ENCODE measurements around the gene ADGRG6. TPM values are rescaled to one million over a fixed set of nuclear protein-coding genes. Genes with fewer than 3 reads are reported as not detected.
A peak's percentile ranks its signal among the peaks of the same experiment; 100 is the strongest.

Gene ADGRG6
- polyA plus RNA-seq, 1 of the 3 experiments (the other 2 are of a cell fraction), result 61.5 TPM

- TF ChIP-seq RXRA (IDR thresholded peaks at IDR 0.05; ENCODE audit: borderline replicate concordance, low read depth) (no peak), MXI1 (IDR thresholded peaks at IDR 0.05; ENCODE audit: low read depth, low read length) (no peak), CHD2 (IDR thresholded peaks at IDR 0.05; ENCODE audit: low read length, partially characterized antibody) (no peak), EZH2phosphoT487 (IDR thresholded peaks at IDR 0.05; ENCODE audit: borderline replicate concordance, low read depth) (no peak), GATA2 (CRISPR knock-in tag; IDR thresholded peaks at IDR 0.05) (no peak), TCF12 (IDR thresholded peaks at IDR 0.05) (no peak)
These were observed 71.7 kb downstream of the ADGRG6 start (continued) for GRCh38 chr6:142373268-142374090.

- Histone ChIP-seq H4K20me1 (ENCODE audit: insufficient read depth) (no peaks in the 10 kb centered on the region), H3K4me3 (ENCODE audit: low read depth in 2 of 2, low read length in 1 of 2) (no peak overlapping the region), H3K79me2 (ENCODE audit: insufficient read depth) (peaks cover 79% of the 10 kb centered on the region), H3F3A (replicated peaks; ENCODE audit: insufficient read depth) (peaks cover 67% of the 10 kb centered on the region), H3K27ac (ENCODE audit: low read depth in 2 of 2, low read length in 1 of 2) (peak overlapping the region; percentile 91 to 99), H3K9ac (peak overlapping the region; percentile 69; the same call in 1 of the 2 replicates), H3K4me1 (ENCODE audit: control insufficient read depth in 1 of 2, insufficient read depth in 2 of 2, low read depth in 1 of 2, low read length in 1 of 2) (peaks cover 0 to 32% of the 10 kb centered on the region in 2 experiments; a peak in 3 of 4 replicates), H3K27me3 (ENCODE audit: insufficient read depth) (no peaks in the 10 kb centered on the region), H3K36me3 (replicated peaks in 1 of 2; ENCODE audit: control insufficient read depth in 1 of 2, insufficient read depth in 2 of 2, low read length in 1 of 2) (peaks cover 8 to 10% of the 10 kb centered on the region in 2 experiments), H3K9me2 (no peaks in the 10 kb centered on the region), H2AFZ (ENCODE audit: low read depth) (no peak overlapping the region), H3K4me2 (no peak overlapping the region), H3K9me3 (no peaks in the 10 kb centered on the region)
- no peak for DNase-seq
- 37% methylated on average over 4 of the region's 4 CpGs for WGBS (ENCODE audit: low lambda C conversion rate)
- CTCF ChIA-PET, result interaction anchor here (0.5 to 1.9 kb wide), 2 partner anchors 11 to 98 kb away, joined by 3 to 5 read pairs; no protein-coding TSS in a partner anchor
- POLR2A ChIA-PET, result no interaction called here
- TF ChIP-seq EP300 (IDR thresholded peaks at IDR 0.05; ENCODE audit: borderline replicate concordance in 1 of 2, low read depth in 1 of 2, low read length in 1 of 2), result no peak
- no peak for TF ChIP-seq RFX5 (IDR thresholded peaks at IDR 0.05; ENCODE audit: low read length)
- no peak for TF ChIP-seq TAF1 (IDR thresholded peaks at IDR 0.05; ENCODE audit: borderline replicate concordance, low read depth, low read length)
- TF ChIP-seq GATA2 (CRISPR knock-in tag; IDR thresholded peaks at IDR 0.05), result no peak
- TF ChIP-seq CTCF (IDR thresholded peaks at IDR 0.05), result no peak
- no peak for TF ChIP-seq MEF2A (IDR thresholded peaks at IDR 0.05; ENCODE audit: borderline replicate concordance, low read depth)
- TF ChIP-seq SIN3A (IDR thresholded peaks at IDR 0.05; ENCODE audit: borderline replicate concordance, low read depth, low read length), result no peak
- no peak for TF ChIP-seq NFIC (IDR thresholded peaks at IDR 0.05; ENCODE audit: borderline replicate concordance)
- no peak for TF ChIP-seq USF2 (IDR thresholded peaks at IDR 0.05; ENCODE audit: borderline replicate concordance, low read depth, low read length)
- TF ChIP-seq CHD2 (IDR thresholded peaks at IDR 0.05; ENCODE audit: low read length, partially characterized antibody), result no peak
- no peak for TF ChIP-seq RAD21 (IDR thresholded peaks at IDR 0.05; ENCODE audit: low read length)
- no peak for TF ChIP-seq TEAD4 (IDR thresholded peaks at IDR 0.05; ENCODE audit: borderline replicate concordance, insufficient read depth)
- no peak for TF ChIP-seq REST (IDR thresholded peaks at IDR 0.05; ENCODE audit: low read depth, low read length)
- no peak for TF ChIP-seq MXI1 (IDR thresholded peaks at IDR 0.05; ENCODE audit: low read depth, low read length)
- TF ChIP-seq USF1 (IDR thresholded peaks at IDR 0.05; ENCODE audit: borderline replicate concordance, low read depth), result no peak
- no peak for TF ChIP-seq ELF1 (IDR thresholded peaks at IDR 0.05)
- no peak for TF ChIP-seq SMC3 (IDR thresholded peaks at IDR 0.05; ENCODE audit: low read depth, low read length)
- TF ChIP-seq FOXM1 (IDR thresholded peaks at IDR 0.05; ENCODE audit: low read depth), result no peak
These were observed 72.4 kb downstream of the ADGRG6 start for GRCh38 chr6:142374091-142374770.
